NCI-H2227 treated with DMSO at 0.1 percent for 48 hours (cell line): ENCODE data around the gene PRSS56.
"Not testable (repeated sequence)": the region's sequence is repeated elsewhere in the genome, so short reads cannot be mapped to it uniquely, and the experiment has no call there.

Experiments
- DNase-seq: peaks from one replicate; lab custom pipeline; 2025; lab: John Stamatoyannopoulos, UW

Gene PRSS56

GRCh38 chr2:232525791-232526371 lies 5.7 kb downstream of the PRSS56 start, which contains the start of gene CHRND:
Gene CHRND, plus strand, starts transcription at chr2:232526160. Its CDS starts 56 bp downstream, at chr2:232526216.
- peak; percentile 20 for DNase-seq

GRCh38 chr2:232526372-232526941 lies 6.3 kb downstream of the PRSS56 start:
- DNase-seq, result no peak

- DNase-seq, result no peak
These were observed 7.8 kb downstream of the PRSS56 start for GRCh38 chr2:232527905-232528470.

- DNase-seq, result no peak
These were observed 8.7 kb downstream of the PRSS56 start for GRCh38 chr2:232528746-232529460.

GRCh38 chr2:232529806-232530547 lies 9.8 kb downstream of the PRSS56 start:
- DNase-seq, result no peak

- DNase-seq, result no peak
These were observed 10.6 kb downstream of the PRSS56 start for GRCh38 chr2:232530626-232531260.

- DNase-seq, result no peak
These were observed 12.2 kb downstream of the PRSS56 start for GRCh38 chr2:232532419-232532818.

- not testable (repeated sequence) for DNase-seq
These were observed 12.6 kb downstream of the PRSS56 start for GRCh38 chr2:232532821-232533220.

- DNase-seq, result no peak
These were observed 13.9 kb downstream of the PRSS56 start for GRCh38 chr2:232533944-232534710.

- DNase-seq, result no peak
These were observed 14.9 kb downstream of the PRSS56 start for GRCh38 chr2:232534940-232535651.

- no peak for DNase-seq
These were observed 15.8 kb downstream of the PRSS56 start for GRCh38 chr2:232535761-232536530.

- no peak for DNase-seq
These were observed 16.9 kb downstream of the PRSS56 start for GRCh38 chr2:232537079-232537478.

- no peak for DNase-seq
These were observed 17.3 kb downstream of the PRSS56 start for GRCh38 chr2:232537499-232537898.

- DNase-seq, result no peak
These were observed 18.5 kb downstream of the PRSS56 start for GRCh38 chr2:232538671-232539070.

- no peak for DNase-seq
These were observed 19.4 kb downstream of the PRSS56 start, which contains the start of gene CHRNG for GRCh38 chr2:232539298-232540231. Gene CHRNG, plus strand, starts transcription at chr2:232539692. Its CDS starts 56 bp downstream, at chr2:232539748.

GRCh38 chr2:232540441-232541041 lies 20.4 kb downstream of the PRSS56 start:
- DNase-seq, result no peak

GRCh38 chr2:232541195-232541960 lies 21.2 kb downstream of the PRSS56 start:
- DNase-seq, result no peak
